A673 (cell line): ENCODE measurements around the gene HK1. TPM values are rescaled to one million over a fixed set of nuclear protein-coding genes. Genes with fewer than 3 reads are reported as not detected.

ENCODE experiments used
- BruUV-seq: library from RNA; stranded (reverse); fragments of 400-500 nt; replicated peaks from 2 replicates; lab custom pipeline; 2021; lab: Mats Ljungman, UMichigan
- CTCF ChIA-PET: fragments of 300-600 bp; sonication (Branson Sonifier 250); formaldehyde crosslinking; loops from one replicate; lab custom pipeline; 2022; ENCODE audit warnings: antibody characterized with exemption; lab: Charles Lee
- POLR2A ChIA-PET: fragments of 300-600 bp; sonication (Branson Sonifier 250); formaldehyde crosslinking; loops from one replicate; lab custom pipeline; 2022; ENCODE audit warnings: antibody characterized with exemption; ENCODE audit not compliant: low non-redundant PET; lab: Charles Lee
- DNase-seq: peaks from one replicate; pipeline ENCODE4 v3.0.0-alpha.2; 2015; ENCODE audit warnings: low spot score
- H3K27ac ChIP-seq: fragments of 200-600 bp; sonication (generic); 2 replicates; pipeline ENCODE4 v1.5.1; 2016; ENCODE audit warnings: mixed run types, low read depth, mild to moderate bottlenecking, mixed read lengths, antibody characterized with exemption, low read length; ENCODE audit not compliant: poor library complexity, severe bottlenecking
- H3K27me3 ChIP-seq: fragments of 200-600 bp; sonication (generic); replicated peaks from 2 replicates; pipeline ENCODE4 v1.6.1; 2017; ENCODE audit warnings: mixed run types, low read depth, mild to moderate bottlenecking, mixed read lengths, antibody characterized with exemption, low read length; ENCODE audit not compliant: insufficient read depth, poor library complexity
- H3K36me3 ChIP-seq: fragments of 200-600 bp; sonication (generic); 2 replicates; pipeline ENCODE4 v1.6.1; 2016; ENCODE audit warnings: mixed run types, mild to moderate bottlenecking, mixed read lengths, antibody characterized with exemption, low read length; ENCODE audit not compliant: insufficient read depth, poor library complexity, severe bottlenecking
- H3K4me1 ChIP-seq: fragments of 200-600 bp; sonication (generic); 2 replicates; pipeline ENCODE4 v1.6.1; 2017; ENCODE audit warnings: mixed run types, mild to moderate bottlenecking, mixed read lengths, antibody characterized with exemption, low read length; ENCODE audit not compliant: insufficient read depth, poor library complexity, severe bottlenecking
- H3K4me3 ChIP-seq: fragments of 200-600 bp; sonication (generic); 2 replicates; pipeline ENCODE4 v1.5.1; 2016; ENCODE audit warnings: low read depth, mixed run types, mild to moderate bottlenecking, mixed read lengths, low read length; ENCODE audit not compliant: poor library complexity, severe bottlenecking
- H3K9me3 ChIP-seq: fragments of 200-600 bp; sonication (generic); 2 replicates; pipeline ENCODE4 v1.6.1; 2016; ENCODE audit warnings: mixed run types, low read depth, mild to moderate bottlenecking, mixed read lengths, antibody characterized with exemption, low read length; ENCODE audit not compliant: poor library complexity, severe bottlenecking
- CTCF ChIP-seq: fragments of 300-800, 200-600 bp; sonication (generic); conservative IDR thresholded peaks from 2 replicates; pipeline ENCODE4 v1.5.1; 2017; ENCODE audit warnings: low read depth, mild to moderate bottlenecking, antibody characterized with exemption, low read length, moderate library complexity, mixed read lengths
- EZH2 ChIP-seq: fragments of 200-600 bp; sonication (generic); IDR thresholded peaks from 2 replicates; pipeline ENCODE4 v1.6.1; 2017; ENCODE audit warnings: borderline replicate concordance, low read depth, mild to moderate bottlenecking, mixed read lengths, antibody characterized with exemption, low read length; ENCODE audit not compliant: poor library complexity, severe bottlenecking
- intact Hi-C: fragments of 100-400 bp; cut with micrococcal nuclease; formaldehyde crosslinking; loops from one replicate; pipeline ENCODE4 v1.10.0; 2022; ENCODE audit not compliant: unreplicated experiment
- total RNA-seq: library from RNA; stranded (reverse); gene quantifications from 2 replicates; pipeline ENCODE4 v1.2.3, GENCODE V29; 2021

HK1 gene
- total RNA-seq, 1 experiment from 2014 or later: 107 TPM

DNA sequence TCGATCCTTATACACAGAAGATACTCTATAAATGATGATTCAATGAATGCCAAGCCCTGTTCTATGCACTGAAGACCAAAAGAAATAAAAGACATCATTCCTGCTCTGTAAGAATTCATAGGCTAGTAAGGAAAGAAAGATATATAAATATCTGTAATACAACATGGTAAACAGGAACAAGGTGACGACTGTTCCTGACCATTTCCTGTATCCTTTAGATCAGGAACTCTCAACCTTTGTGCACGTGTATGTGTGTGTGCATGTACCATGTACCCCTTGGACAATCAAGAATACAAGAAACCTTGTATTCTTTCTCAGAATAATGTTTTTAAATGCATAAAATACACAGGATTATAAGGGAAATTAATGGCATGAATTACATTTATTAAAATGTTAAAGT lies 7.3 kb upstream of the HK1 start:
- intact Hi-C loops: no loop called here
- CTCF ChIA-PET: no interaction called here
- Histone ChIP-seq H3K4me1 (no peaks in the 10 kb centered on the region), H3K27me3 (no peaks in the 10 kb centered on the region), H3K4me3 (no peak overlapping the region), H3K36me3 (no peaks in the 10 kb centered on the region), H3K27ac (no peak overlapping the region), H3K9me3 (no peaks in the 10 kb centered on the region)
- POLR2A ChIA-PET: no interaction called here
- BruUV-seq: no TSS peak
- DNase-seq: no peak
- no peak for TF ChIP-seq EZH2
- TF ChIP-seq CTCF: no peak

- ChIA-PET POLR2A (no interaction called here), CTCF (no interaction called here)
- Histone ChIP-seq H3K27me3 (no peaks in the 10 kb centered on the region), H3K27ac (no peak overlapping the region), H3K4me3 (no peak overlapping the region), H3K9me3 (no peaks in the 10 kb centered on the region), H3K36me3 (no peaks in the 10 kb centered on the region), H3K4me1 (no peaks in the 10 kb centered on the region)
- TF ChIP-seq CTCF: no peak
- no peak for TF ChIP-seq EZH2
- no TSS peak for BruUV-seq
- intact Hi-C loops: no loop called here
- no peak for DNase-seq
Observed at GRCh38 chr10:69272624-69273023, 5.7 kb upstream of the HK1 start.

DNA sequence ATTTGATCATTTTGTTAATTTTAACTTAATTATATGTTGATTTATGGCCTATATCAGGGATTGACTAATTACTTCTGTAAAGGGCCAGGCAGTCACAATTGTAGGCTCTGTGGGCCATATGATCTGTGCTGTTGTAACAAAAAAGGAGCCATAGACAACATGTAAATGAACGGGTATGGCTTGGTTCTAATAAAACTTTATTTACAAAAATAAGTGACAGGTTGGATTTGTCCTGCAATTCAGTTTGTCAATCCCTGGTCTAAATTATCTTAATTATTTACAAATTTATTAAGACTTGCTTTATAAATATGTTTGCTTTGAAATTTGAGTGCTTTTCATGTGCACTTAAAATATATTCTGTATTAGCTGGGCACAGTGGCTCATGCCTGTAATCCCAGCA lies 2.9 kb upstream of the HK1 start:
- H3K9me3 ChIP-seq: no peaks in the 10 kb centered on the region
- H3K36me3 ChIP-seq: no peaks in the 10 kb centered on the region
- H3K4me1 ChIP-seq: no peaks in the 10 kb centered on the region
- no peak for DNase-seq
- POLR2A ChIA-PET: no interaction called here
- CTCF ChIA-PET: no interaction called here
- intact Hi-C loops: no loop called here
- H3K27me3 ChIP-seq: no peaks in the 10 kb centered on the region
- no TSS peak for BruUV-seq
- no peak overlapping the region for H3K27ac ChIP-seq
- TF ChIP-seq EZH2: no peak
- TF ChIP-seq CTCF: no peak
- H3K4me3 ChIP-seq: no peak overlapping the region
